Effector CD8-positive, alpha-beta T cell (primary cell): Measurements from ENCODE around the gene GOLGA7B.

Experiments used
- DNase-seq: peaks from one replicate; lab custom pipeline; 2025; lab: John Stamatoyannopoulos, UW
- total RNA-seq, 4 experiments: gene quantifications; one replicate each; lab custom pipeline; 2026; lab: John Stamatoyannopoulos, UW

Gene GOLGA7B
- total RNA-seq, result 5.0 to 25.3 (median 15.8) reads per million in 4 experiments

GRCh38 chr10:97849687-97850402 lies at the start of gene GOLGA7B:
Gene GOLGA7B (plus strand): TSS chr10:97849843. CDS start chr10:97850304, 461 bp downstream.
- DNase-seq, result peak; percentile 42

- DNase-seq, result no peak
Measured at GRCh38 chr10:97800474-97800873, 49.2 kb upstream of the GOLGA7B start.

GRCh38 chr10:97801422-97801821 lies 48.2 kb upstream of the GOLGA7B start:
- no peak for DNase-seq

GRCh38 chr10:97805096-97805884 lies 44.4 kb upstream of the GOLGA7B start:
- DNase-seq, result no peak

- DNase-seq, result no peak
Measured at GRCh38 chr10:97805949-97806348, 43.7 kb upstream of the GOLGA7B start.

- no peak for DNase-seq
Measured at GRCh38 chr10:97810446-97810845, 39.2 kb upstream of the GOLGA7B start.

- DNase-seq, result no peak
Measured at GRCh38 chr10:97811958-97812357, 37.7 kb upstream of the GOLGA7B start.

- no peak for DNase-seq
Measured at GRCh38 chr10:97812696-97813095, 36.9 kb upstream of the GOLGA7B start.

- no peak for DNase-seq
Measured at GRCh38 chr10:97813311-97813710, 36.3 kb upstream of the GOLGA7B start.

GRCh38 chr10:97814996-97815395 lies 34.6 kb upstream of the GOLGA7B start:
- no peak for DNase-seq

- DNase-seq, result no peak
Measured at GRCh38 chr10:97816609-97817008, 33.0 kb upstream of the GOLGA7B start.

GRCh38 chr10:97818572-97818971 lies 31.1 kb upstream of the GOLGA7B start:
- no peak for DNase-seq

GRCh38 chr10:97820096-97820704 lies 29.4 kb upstream of the GOLGA7B start:
- DNase-seq, result no peak

- DNase-seq, result no peak
Measured at GRCh38 chr10:97821308-97822038, 28.2 kb upstream of the GOLGA7B start.

GRCh38 chr10:97822261-97822687 lies 27.4 kb upstream of the GOLGA7B start:
- DNase-seq, result no peak

GRCh38 chr10:97823734-97824133 lies 25.9 kb upstream of the GOLGA7B start:
- DNase-seq, result no peak

- no peak for DNase-seq
Measured at GRCh38 chr10:97825020-97825760, 24.5 kb upstream of the GOLGA7B start.

- DNase-seq, result no peak
Measured at GRCh38 chr10:97826892-97827291, 22.8 kb upstream of the GOLGA7B start.

GRCh38 chr10:97827702-97828291 lies 21.8 kb upstream of the GOLGA7B start:
- DNase-seq, result no peak

- no peak for DNase-seq
Measured at GRCh38 chr10:97828721-97829120, 20.9 kb upstream of the GOLGA7B start.

GRCh38 chr10:97830064-97830463 lies 19.6 kb upstream of the GOLGA7B start:
- no peak for DNase-seq
